ENCODE data around the gene PRUNE2.
A peak's percentile ranks its signal among the peaks of the same experiment; 100 is the strongest.

The PRUNE2 gene

DNA sequence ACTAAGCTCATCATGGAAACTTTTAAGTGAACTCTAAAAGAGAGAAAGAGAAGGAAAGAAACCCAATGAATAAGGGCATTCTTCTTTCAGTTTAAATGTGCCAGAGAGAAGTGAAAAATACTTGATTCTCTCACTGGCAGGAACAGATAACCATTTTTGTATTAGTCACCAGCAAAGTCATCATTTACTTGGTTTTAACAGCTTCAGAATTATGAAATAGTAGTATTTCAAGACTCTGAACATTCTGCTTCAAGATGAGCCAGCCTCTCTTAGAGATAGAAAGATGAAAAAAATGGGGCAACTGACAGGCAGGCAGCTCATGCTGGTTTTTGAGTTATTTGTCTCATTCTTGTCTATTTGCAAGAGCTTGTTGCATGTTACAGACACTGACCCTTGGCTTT is 343.4 kb downstream of the PRUNE2 start:
- DNase-seq (ENCODE audit: extremely low spot score, insufficient read length, low read depth) (no peak), FAIRE-seq (peak; percentile 58)

GRCh38 chr9:76561900-76562299 is 344.0 kb downstream of the PRUNE2 start:
- FAIRE-seq (no peak), DNase-seq (ENCODE audit: extremely low spot score, insufficient read length, low read depth) (no peak)
